Loucy (cell line): Measurements from ENCODE around the gene NELFE.

Source experiments
- CTCF ChIP-seq: fragments of 200-600 bp; sonication (generic); conservative IDR thresholded peaks from 2 replicates; pipeline ENCODE4 v1.5.1; 2014; ENCODE audit warnings: mild to moderate bottlenecking, antibody characterized with exemption, low read length
- EZH2phosphoT487 ChIP-seq: fragments of 200-600 bp; IDR thresholded peaks from 2 replicates; pipeline ENCODE4 v1.6.1; 2018; ENCODE audit warnings: antibody characterized with exemption, mild to moderate bottlenecking, moderate library complexity, borderline replicate concordance

GRCh38 chr6:31911826-31912585 lies 46.8 kb downstream of the NELFE start:
- no peak for TF ChIP-seq CTCF
- TF ChIP-seq EZH2phosphoT487 = no peak
